K562 (cell line): ENCODE results near the gene RNASE8. TPM values are rescaled to one million over a fixed set of nuclear protein-coding genes. Genes with fewer than 3 reads are reported as not detected.
"Not testable (repeated sequence)": the region's sequence is repeated elsewhere in the genome, so short reads cannot be mapped to it uniquely, and the experiment has no call there.

ENCODE experiments used
- ATAC-seq: fragments of 200-7000 bp; cut with Tn5 transposase; 3 replicates; pipeline ENCODE4 v1.9.1; 2020; ENCODE audit warnings: moderate library complexity
- BruUV-seq: library from RNA; stranded (reverse); fragments of 400-500 nt; replicated peaks from 2 replicates; lab custom pipeline; 2021; lab: Mats Ljungman, UMichigan
- CTCF ChIA-PET: fragments of 300-600 bp; formaldehyde crosslinking; extraction: SDS; loops from one replicate; lab custom pipeline; 2021; ENCODE audit warnings: low intra/inter-chr PET ratio; lab: Yijun Ruan, JAX
- POLR2A ChIA-PET: fragments of 300-600, 350-650 bp; sonication (Branson Sonifier 250); formaldehyde crosslinking; extraction: SDS; loops from one replicate; lab custom pipeline; 2021; ENCODE audit warnings: antibody characterized with exemption, inconsistent platforms; lab: Yijun Ruan, JAX
- DNase-seq, 4 experiments: peaks; one replicate each; pipeline versions ENCODE4 v3.0.0 to v3.0.0-alpha.2; 2011 to 2018; ENCODE audit warnings: low spot score in 3 of 4, mixed read lengths in 3 of 4; ENCODE audit errors: extremely low read depth in 1 of 4
- FAIRE-seq: peaks from 2 replicates; lab custom pipeline; 2011; peaks lifted over from hg19 to GRCh38; lab: Jason Lieb, UNC
- H2AFZ ChIP-seq: 2 replicates; pipeline ENCODE4 v1.6.0; 2011; ENCODE audit warnings: low read depth, low read length, control low read depth, inconsistent platforms
- H3K27ac ChIP-seq: fragments of 200-600 bp; 3 replicates; pipeline ENCODE4 v1.8.0; 2011; ENCODE audit warnings: low read depth, mild to moderate bottlenecking, control low read depth, inconsistent platforms, low read length, moderate library complexity, mixed read lengths; ENCODE audit errors: extremely low read depth
- H3K27me3 ChIP-seq, 2 experiments: fragments of 300-600 bp in 1 of 2; 2 replicates in 1 of 2; 3 replicates in 1 of 2; pipeline versions ENCODE4 v1.6.0 to v1.8.0; 2011; ENCODE audit warnings: inconsistent platforms in 2 of 2, low read length in 2 of 2, mild to moderate bottlenecking in 1 of 2, mixed read lengths in 1 of 2, moderate library complexity in 1 of 2; ENCODE audit not compliant: control insufficient read depth in 2 of 2, insufficient read depth in 2 of 2
- H3K36me3 ChIP-seq: fragments of 300-600 bp; 3 replicates; pipeline ENCODE4 v1.8.0; 2011; ENCODE audit warnings: mild to moderate bottlenecking, low read length, inconsistent platforms; ENCODE audit not compliant: control insufficient read depth, insufficient read depth
- H3K4me1 ChIP-seq, 2 experiments: fragments of 200-600 bp in 1 of 2; replicated peaks in 1 of 2; 2 replicates in 1 of 2; 3 replicates in 1 of 2; pipeline versions ENCODE4 v1.5.1 to v1.8.0; 2011; ENCODE audit warnings: inconsistent platforms in 2 of 2, low read length in 2 of 2, mild to moderate bottlenecking in 1 of 2, mixed read lengths in 1 of 2, moderate library complexity in 1 of 2; ENCODE audit not compliant: control insufficient read depth in 2 of 2, insufficient read depth in 2 of 2
- H3K4me2 ChIP-seq: 2 replicates; pipeline ENCODE4 v1.6.1; 2011; ENCODE audit warnings: low read length, control low read depth, inconsistent platforms, mixed read lengths; ENCODE audit not compliant: insufficient read depth
- H3K4me3 ChIP-seq: fragments of 200-600 bp; sonication (generic), shearing (Covaris generic); 2 replicates; pipeline ENCODE4 v1.5.1; 2016; ENCODE audit warnings: control low read depth, inconsistent platforms
- H3K79me2 ChIP-seq: fragments of 200-600 bp; 3 replicates; pipeline ENCODE4 v1.8.0; 2011; ENCODE audit warnings: low read length, inconsistent platforms; ENCODE audit not compliant: control insufficient read depth, insufficient read depth
- H3K9ac ChIP-seq, 2 experiments: 2 replicates each; pipeline versions ENCODE4 v1.6.0 to v1.6.1; 2011; ENCODE audit warnings: low read depth in 2 of 2, low read length in 2 of 2, control low read depth in 1 of 2, inconsistent platforms in 1 of 2, mild to moderate bottlenecking in 1 of 2, mixed read lengths in 1 of 2; ENCODE audit not compliant: insufficient read depth in 1 of 2
- H3K9me1 ChIP-seq: one replicate; pipeline ENCODE4 v1.6.0; 2011; ENCODE audit warnings: inconsistent platforms, mild to moderate bottlenecking, low read length, moderate library complexity; ENCODE audit not compliant: control insufficient read depth, insufficient read depth
- H3K9me3 ChIP-seq: replicated peaks from 2 replicates; pipeline ENCODE4 v1.5.1; 2011; ENCODE audit warnings: low read depth, low read length, inconsistent platforms; ENCODE audit not compliant: control insufficient read depth, insufficient read depth
- H4K20me1 ChIP-seq: replicated peaks from 2 replicates; pipeline ENCODE4 v1.6.1; 2011; ENCODE audit warnings: low read length, inconsistent platforms, mixed read lengths; ENCODE audit not compliant: control insufficient read depth, insufficient read depth
- RAD21 ChIP-seq, 2 experiments: fragments of 250-450 bp in 1 of 2; fragments of 450-650 bp in 1 of 2; sonication (Bioruptor Pico) in 1 of 2; formaldehyde crosslinking in 1 of 2; IDR thresholded peaks in 1 of 2; conservative IDR thresholded peaks in 1 of 2; 2 replicates each; pipeline versions ENCODE4 v1.4.0 to v1.8.0; 2020 to 2022; ENCODE audit warnings: mild to moderate bottlenecking in 2 of 2, moderate library complexity in 1 of 2
- TGIF2 ChIP-seq: sonication (generic); formaldehyde crosslinking; IDR thresholded peaks from 2 replicates; pipeline ENCODE4 v1.8.1; 2022; ENCODE audit warnings: mild to moderate bottlenecking, missing genetic modification reagents, moderate library complexity
- WGBS: fragments of 100-300 bp; shearing (Covaris generic); methylation state at CpG from one replicate; pipeline ENCODE4 v1.1.6; 2016; ENCODE audit warnings: low coverage, mixed read lengths; ENCODE audit not compliant: insufficient coverage; ENCODE audit errors: missing lambda C conversion rate; 5-methylcytosine and 5-hydroxymethylcytosine counted together
- in situ Hi-C: fragments of 300-500 bp; cut with MboI; formaldehyde crosslinking; loops from 4 replicates; pipeline ENCODE4 v1.15.0; 2018; ENCODE audit warnings: inconsistent platforms, mixed read lengths
- intact Hi-C: fragments of 100-400 bp; cut with micrococcal nuclease; formaldehyde crosslinking; loops from 2 replicates; pipeline ENCODE4 v1.14.2; 2022
- polyA plus RNA-seq, 8 experiments: library from polyadenylated mRNA; depleted of rRNA in 4 of 8; stranded (reverse) in 5 of 8; unstranded in 3 of 8; fragments of >200 nt; fragmentation: Nextera tagmentation in 2 of 8; fragmentation: Illumina TruSeq in 1 of 8; extraction: Ambion mirVana in 2 of 8; extraction: Trizol in 1 of 8; gene quantifications; 2 replicates each; pipeline versions ENCODE4 v1.2.1 to v1.2.3, GENCODE V29; 2011 to 2014; ENCODE audit warnings: inconsistent platforms in 1 of 8, missing spikeins in 1 of 8
- total RNA-seq, 7 experiments: library from RNA; depleted of rRNA in 6 of 7; stranded (reverse); fragments of >200 nt in 6 of 7; fragmentation: Illumina TruSeq in 2 of 7; extraction: Trizol in 2 of 7; gene quantifications; 2 replicates each; pipeline versions ENCODE4 v1.2.1 to v1.2.3, GENCODE V29; 2011 to 2021; ENCODE audit warnings: low replicate concordance in 1 of 7

RNASE8 gene
- total and polyA plus RNA-seq, 9 of the 15 experiments (the other 6 are each of a cell fraction or from before 2014, with no cell fraction given), result not detected

- Histone ChIP-seq H3K4me3 (no peak overlapping the region), H2AFZ (no peak overlapping the region), H3K27ac (no peak overlapping the region), H3K9me3 (no peaks in the 10 kb centered on the region), H3K9me1 (no peaks in the 10 kb centered on the region), H3K27me3 (no peaks in the 10 kb centered on the region), H3K4me1 (peaks cover 5 to 25% of the 10 kb centered on the region in 2 experiments; a peak in 4 of 5 replicates), H3K36me3 (no peaks in the 10 kb centered on the region), H3K79me2 (no peaks in the 10 kb centered on the region), H3K4me2 (no peak overlapping the region), H3K9ac (no peak overlapping the region), H4K20me1 (no peaks in the 10 kb centered on the region)
- FAIRE-seq (no peak), ATAC-seq (no peak), DNase-seq (no peak)
- TF ChIP-seq RAD21 (CRISPR knock-in tag; conservative IDR thresholded peaks at IDR 0.05 in 1 of 2, IDR thresholded peaks at IDR 0.05 in 1 of 2) (0 out of 4 replicates have a peak, but pooled peaks of 1 of the 2 experiments have one; percentile 2), TGIF2 (CRISPR knock-in tag) (no peak)
- ChIA-PET CTCF (interaction anchor here (0.6 to 2.8 kb wide), 4 partner anchors 22 to 431 kb away, joined by 3 to 33 read pairs (median 8); no protein-coding TSS in a partner anchor), POLR2A (interaction anchor here (1.1 to 2.6 kb wide), 2 partner anchors 22 to 25 kb away, joined by 4 to 15 read pairs; no protein-coding TSS in a partner anchor)
- intact Hi-C loops, result loop anchor here (1.0 to 5.0 kb wide), 2 partner anchors 26 to 183 kb away; no protein-coding TSS in a partner anchor
- BruUV-seq, result no TSS peak
- 36% methylated on average over 7 of the region's 8 CpGs for WGBS
- in situ Hi-C loops, result no loop called here
These were observed 17.2 kb upstream of the RNASE8 start for GRCh38 chr14:21040370-21040925.

- H4K20me1 ChIP-seq, H3K27ac ChIP-seq, H3K4me3 ChIP-seq, H3K9ac ChIP-seq, H2AFZ ChIP-seq, DNase-seq, H3K4me2 ChIP-seq, FAIRE-seq, H3K27me3 ChIP-seq, in situ Hi-C loops, BruUV-seq, H3K79me2 ChIP-seq, H3K9me1 ChIP-seq, H3K36me3 ChIP-seq, H3K9me3 ChIP-seq, ATAC-seq: not testable (repeated sequence)
- POLR2A ChIA-PET, result interaction anchor here (1.1 to 2.6 kb wide), 2 partner anchors 25 to 26 kb away, joined by 3 to 15 read pairs; no protein-coding TSS in a partner anchor
- CTCF ChIA-PET, result interaction anchor here (1.5 to 2.8 kb wide), 3 partner anchors 26 to 432 kb away, joined by 6 to 33 read pairs (median 11); no protein-coding TSS in a partner anchor
- WGBS, result 67% methylated on average over 1 of the region's 3 CpGs
- peaks cover 5 to 25% of the 10 kb centered on the region in 2 experiments; a peak in 4 of 5 replicates for H3K4me1 ChIP-seq
- intact Hi-C loops, result loop anchor here (1.0 to 5.0 kb wide), 2 partner anchors 27 to 184 kb away; no protein-coding TSS in a partner anchor
These were observed 16.7 kb upstream of the RNASE8 start for GRCh38 chr14:21040941-21041340.
